Measurements from ENCODE around the gene MYOM3.

- no peak for TF ChIP-seq ZNF274 (IDR thresholded peaks at IDR 0.05; ENCODE audit: low read depth, low read length)
- TF ChIP-seq SUZ12 (IDR thresholded peaks at IDR 0.05; ENCODE audit: extremely low read depth, insufficient read depth, insufficient read length): no peak
- no peak for TF ChIP-seq YY1 (IDR thresholded peaks at IDR 0.05; ENCODE audit: insufficient read depth, insufficient read length)
Measured at GRCh38 chr1:24150234-24151174, 38.6 kb upstream of the MYOM3 start.
